Choroid plexus epithelial cell (primary cell): ENCODE measurements around the gene RBBP6.
A peak's percentile ranks its signal among the peaks of the same experiment; 100 is the strongest.
"Not testable (repeated sequence)": the region's sequence is repeated elsewhere in the genome, so short reads cannot be mapped to it uniquely, and the experiment has no call there.

Experiments
- DNase-seq: peaks from one replicate; pipeline ENCODE4 v3.0.0-alpha.2; 2010; ENCODE audit warnings: low read depth
- H3K4me3 ChIP-seq: 2 replicates; pipeline ENCODE4 v1.5.1; 2011; ENCODE audit warnings: low read depth, mild to moderate bottlenecking, control low read depth, low read length, moderate library complexity
- CTCF ChIP-seq: conservative IDR thresholded peaks from 2 replicates; pipeline ENCODE4 v1.5.1; 2011; ENCODE audit warnings: low read depth, mild to moderate bottlenecking, control low read depth, inconsistent platforms, low read length, moderate library complexity

The RBBP6 gene

GRCh38 chr16:24539295-24539849 lies at the start of gene RBBP6:
TSS of gene RBBP6 (plus strand) at chr16:24539566. CDS start at chr16:24540627, 1,061 bp downstream.
- peak; percentile 38 for TF ChIP-seq CTCF
- H3K4me3 ChIP-seq: peak within 1 kb of the TSS; percentile 77
- DNase-seq: peak; percentile 99

- no peak for TF ChIP-seq CTCF
- DNase-seq: no peak
Measured at GRCh38 chr16:24490866-24491265, 48.5 kb upstream of the RBBP6 start.

GRCh38 chr16:24491731-24492130 lies 47.6 kb upstream of the RBBP6 start:
- TF ChIP-seq CTCF: no peak
- DNase-seq: no peak
- H3K4me3 ChIP-seq: no peak overlapping the region

More at GRCh38 chr16:24490866-24491265, 48.5 kb upstream of the RBBP6 start:
- H3K4me3 ChIP-seq: no peak overlapping the region

- DNase-seq: no peak
- TF ChIP-seq CTCF: no peak
- no peak overlapping the region for H3K4me3 ChIP-seq
Measured at GRCh38 chr16:24493821-24494220, 45.5 kb upstream of the RBBP6 start.

- DNase-seq: not testable (repeated sequence)
Measured at GRCh38 chr16:24495207-24495606, 44.2 kb upstream of the RBBP6 start.

GRCh38 chr16:24497440-24497839 lies 41.9 kb upstream of the RBBP6 start:
- TF ChIP-seq CTCF: no peak
- peak; percentile 50 for DNase-seq
- no peak overlapping the region for H3K4me3 ChIP-seq

More at GRCh38 chr16:24495207-24495606, 44.2 kb upstream of the RBBP6 start:
- H3K4me3 ChIP-seq: not testable (repeated sequence)

- peak; percentile 57 for DNase-seq
- TF ChIP-seq CTCF: peak; percentile 67
- no peak overlapping the region for H3K4me3 ChIP-seq
Measured at GRCh38 chr16:24499193-24499814, 40.1 kb upstream of the RBBP6 start.
